ENCODE results near the gene AFDN. TPM values are rescaled to one million over a fixed set of nuclear protein-coding genes. Genes with fewer than 3 reads are reported as not detected.

The AFDN gene
- total RNA-seq, 2 donors from 2014 or later, result 213 to 232 TPM

- intact Hi-C loops (cut with DNase I), result loop anchor here (5.0 kb wide), 1 partner anchor 142 kb away; no protein-coding TSS in a partner anchor
- no peak overlapping the region for H3K4me3 ChIP-seq
Measured at GRCh38 chr6:167910652-167911051, 83.9 kb downstream of the AFDN start.

GRCh38 chr6:167912494-167912893, 85.8 kb downstream of the AFDN start:
- no peak for DNase-seq
- H3K9ac ChIP-seq (ENCODE audit: low read depth in 2 of 2, low read length in 2 of 2), result no peak overlapping the region
- intact Hi-C loops (cut with DNase I), result loop anchor here (5.0 kb wide), 1 partner anchor 140 kb away; no protein-coding TSS in a partner anchor
- no peak overlapping the region for H3K27ac ChIP-seq
- no peak for TF ChIP-seq CTCF (IDR thresholded peaks at IDR 0.05)
- H3K4me1 ChIP-seq, result no peaks in the 10 kb centered on the region
- H3K4me3 ChIP-seq, result no peak overlapping the region
- no peaks in the 10 kb centered on the region for H3K27me3 ChIP-seq
- H3K36me3 ChIP-seq, result no peaks in the 10 kb centered on the region
- no peaks in the 10 kb centered on the region for H3K9me3 ChIP-seq

More at GRCh38 chr6:167910652-167911051, 83.9 kb downstream of the AFDN start:
- Histone ChIP-seq H3K27me3 (no peaks in the 10 kb centered on the region), H3K36me3 (no peaks in the 10 kb centered on the region), H3K4me1 (no peaks in the 10 kb centered on the region), H3K9me3 (no peaks in the 10 kb centered on the region), H3K9ac (ENCODE audit: low read depth in 2 of 2, low read length in 2 of 2) (no peak overlapping the region), H3K27ac (no peak overlapping the region)
- DNase-seq, result no peak
- no peak for TF ChIP-seq CTCF (IDR thresholded peaks at IDR 0.05)

GRCh38 chr6:167913699-167914098, 87.0 kb downstream of the AFDN start:
- Histone ChIP-seq H3K4me1 (no peaks in the 10 kb centered on the region), H3K36me3 (peaks cover 2% of the 10 kb centered on the region), H3K9me3 (no peaks in the 10 kb centered on the region), H3K27ac (no peak overlapping the region), H3K9ac (ENCODE audit: low read depth in 2 of 2, low read length in 2 of 2) (no peak overlapping the region), H3K27me3 (no peaks in the 10 kb centered on the region), H3K4me3 (no peak overlapping the region)
- intact Hi-C loops (cut with DNase I), result loop anchor here (5.0 kb wide), 1 partner anchor 139 kb away; no protein-coding TSS in a partner anchor
- TF ChIP-seq CTCF (IDR thresholded peaks at IDR 0.05), result no peak
- DNase-seq, result no peak

GRCh38 chr6:167915139-167915538, 88.4 kb downstream of the AFDN start:
- peaks cover 9% of the 10 kb centered on the region for H3K36me3 ChIP-seq
- no peak overlapping the region for H3K4me3 ChIP-seq
- H3K4me1 ChIP-seq, result no peaks in the 10 kb centered on the region
- H3K9me3 ChIP-seq, result no peaks in the 10 kb centered on the region
- DNase-seq, result no peak
- TF ChIP-seq CTCF (IDR thresholded peaks at IDR 0.05), result no peak
- H3K27ac ChIP-seq, result no peak overlapping the region
- intact Hi-C loops (cut with DNase I), result no loop called here
- no peak overlapping the region for H3K9ac ChIP-seq (ENCODE audit: low read depth in 2 of 2, low read length in 2 of 2)
- no peaks in the 10 kb centered on the region for H3K27me3 ChIP-seq

- no peak overlapping the region for H3K9ac ChIP-seq (ENCODE audit: low read depth in 2 of 2, low read length in 2 of 2)
- no peak for TF ChIP-seq CTCF (IDR thresholded peaks at IDR 0.05)
- intact Hi-C loops (cut with DNase I), result no loop called here
- H3K4me3 ChIP-seq, result no peak overlapping the region
- no peaks in the 10 kb centered on the region for H3K27me3 ChIP-seq
- H3K4me1 ChIP-seq, result no peaks in the 10 kb centered on the region
- H3K27ac ChIP-seq, result no peak overlapping the region
- DNase-seq, result no peak
- H3K36me3 ChIP-seq, result peaks cover 9% of the 10 kb centered on the region
- H3K9me3 ChIP-seq, result no peaks in the 10 kb centered on the region
Measured at GRCh38 chr6:167917551-167918154, 90.9 kb downstream of the AFDN start.
